DND-41 (cell line): Measurements from ENCODE around the gene VPS51.

Experiments
- CTCF ChIP-seq: IDR thresholded peaks from 2 replicates; pipeline ENCODE4 v1.5.1; 2012; ENCODE audit warnings: borderline replicate concordance, low read length, moderate library complexity, mild to moderate bottlenecking; ENCODE audit not compliant: poor library complexity, severe bottlenecking; ENCODE audit errors: extremely low read depth
- EZH2 ChIP-seq: IDR thresholded peaks from 3 replicates; pipeline ENCODE4 v1.6.1; 2012; ENCODE audit warnings: borderline replicate concordance, low read depth, mild to moderate bottlenecking, moderate library complexity, low read length, inconsistent platforms; ENCODE audit not compliant: severe bottlenecking

DNA sequence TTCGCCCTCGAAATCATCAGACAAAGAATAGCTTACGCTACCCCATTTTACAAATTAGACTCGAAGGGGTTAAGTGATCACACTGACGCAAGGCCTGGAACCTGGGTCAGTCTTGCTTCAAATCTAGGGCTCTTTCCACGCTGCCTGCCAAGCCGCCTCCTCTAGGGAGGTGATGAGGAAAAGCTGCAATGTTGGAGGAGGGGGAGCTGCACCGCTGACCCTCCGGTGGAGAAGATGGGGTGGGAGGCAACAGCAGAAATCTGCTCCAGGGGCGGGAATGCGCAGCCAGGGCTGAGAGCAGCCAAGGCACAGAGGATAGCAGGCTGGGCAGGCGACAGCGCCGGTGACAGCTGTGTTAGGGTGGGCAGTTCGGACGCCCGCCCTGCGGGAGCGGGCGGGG is 37.7 kb downstream of the VPS51 start:
- TF ChIP-seq CTCF (no peak), EZH2 (no peak)
